ENCODE data around the gene TMEM208. TPM values are rescaled to one million over a fixed set of nuclear protein-coding genes. Genes with fewer than 3 reads are reported as not detected.

The TMEM208 gene
- total and polyA plus RNA-seq, 2 of the 13 experiments (the other 11 are each of a cell fraction or from before 2014, with no cell fraction given) = 58.8 to 72.9 TPM

DNA sequence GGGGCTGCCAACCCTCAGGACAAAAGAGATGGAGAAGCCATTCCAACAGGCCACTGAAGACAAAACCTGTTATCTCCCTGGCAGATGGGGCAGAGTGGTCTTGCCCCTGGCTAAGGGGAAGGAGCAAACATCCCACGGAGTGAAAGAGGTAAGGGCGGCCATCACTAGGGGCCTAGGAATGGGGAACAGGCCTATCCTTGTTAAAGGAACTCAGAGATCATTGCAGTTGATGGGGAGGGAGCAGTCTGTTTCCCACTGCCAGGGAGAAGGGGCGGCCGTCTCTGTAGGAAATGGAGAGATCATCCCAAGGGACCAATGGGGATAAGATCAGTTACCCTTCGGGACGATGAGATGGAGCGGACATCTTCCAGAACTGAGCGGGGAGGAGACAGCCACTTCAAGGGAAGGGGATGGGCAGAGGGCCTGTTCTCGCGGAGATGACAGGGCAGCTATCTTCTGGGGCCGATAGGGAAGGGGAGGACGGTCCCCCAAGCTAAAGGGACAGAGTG, 581 bp upstream of the TMEM208 start (continued):
- TF ChIP-seq, protein P1, sequence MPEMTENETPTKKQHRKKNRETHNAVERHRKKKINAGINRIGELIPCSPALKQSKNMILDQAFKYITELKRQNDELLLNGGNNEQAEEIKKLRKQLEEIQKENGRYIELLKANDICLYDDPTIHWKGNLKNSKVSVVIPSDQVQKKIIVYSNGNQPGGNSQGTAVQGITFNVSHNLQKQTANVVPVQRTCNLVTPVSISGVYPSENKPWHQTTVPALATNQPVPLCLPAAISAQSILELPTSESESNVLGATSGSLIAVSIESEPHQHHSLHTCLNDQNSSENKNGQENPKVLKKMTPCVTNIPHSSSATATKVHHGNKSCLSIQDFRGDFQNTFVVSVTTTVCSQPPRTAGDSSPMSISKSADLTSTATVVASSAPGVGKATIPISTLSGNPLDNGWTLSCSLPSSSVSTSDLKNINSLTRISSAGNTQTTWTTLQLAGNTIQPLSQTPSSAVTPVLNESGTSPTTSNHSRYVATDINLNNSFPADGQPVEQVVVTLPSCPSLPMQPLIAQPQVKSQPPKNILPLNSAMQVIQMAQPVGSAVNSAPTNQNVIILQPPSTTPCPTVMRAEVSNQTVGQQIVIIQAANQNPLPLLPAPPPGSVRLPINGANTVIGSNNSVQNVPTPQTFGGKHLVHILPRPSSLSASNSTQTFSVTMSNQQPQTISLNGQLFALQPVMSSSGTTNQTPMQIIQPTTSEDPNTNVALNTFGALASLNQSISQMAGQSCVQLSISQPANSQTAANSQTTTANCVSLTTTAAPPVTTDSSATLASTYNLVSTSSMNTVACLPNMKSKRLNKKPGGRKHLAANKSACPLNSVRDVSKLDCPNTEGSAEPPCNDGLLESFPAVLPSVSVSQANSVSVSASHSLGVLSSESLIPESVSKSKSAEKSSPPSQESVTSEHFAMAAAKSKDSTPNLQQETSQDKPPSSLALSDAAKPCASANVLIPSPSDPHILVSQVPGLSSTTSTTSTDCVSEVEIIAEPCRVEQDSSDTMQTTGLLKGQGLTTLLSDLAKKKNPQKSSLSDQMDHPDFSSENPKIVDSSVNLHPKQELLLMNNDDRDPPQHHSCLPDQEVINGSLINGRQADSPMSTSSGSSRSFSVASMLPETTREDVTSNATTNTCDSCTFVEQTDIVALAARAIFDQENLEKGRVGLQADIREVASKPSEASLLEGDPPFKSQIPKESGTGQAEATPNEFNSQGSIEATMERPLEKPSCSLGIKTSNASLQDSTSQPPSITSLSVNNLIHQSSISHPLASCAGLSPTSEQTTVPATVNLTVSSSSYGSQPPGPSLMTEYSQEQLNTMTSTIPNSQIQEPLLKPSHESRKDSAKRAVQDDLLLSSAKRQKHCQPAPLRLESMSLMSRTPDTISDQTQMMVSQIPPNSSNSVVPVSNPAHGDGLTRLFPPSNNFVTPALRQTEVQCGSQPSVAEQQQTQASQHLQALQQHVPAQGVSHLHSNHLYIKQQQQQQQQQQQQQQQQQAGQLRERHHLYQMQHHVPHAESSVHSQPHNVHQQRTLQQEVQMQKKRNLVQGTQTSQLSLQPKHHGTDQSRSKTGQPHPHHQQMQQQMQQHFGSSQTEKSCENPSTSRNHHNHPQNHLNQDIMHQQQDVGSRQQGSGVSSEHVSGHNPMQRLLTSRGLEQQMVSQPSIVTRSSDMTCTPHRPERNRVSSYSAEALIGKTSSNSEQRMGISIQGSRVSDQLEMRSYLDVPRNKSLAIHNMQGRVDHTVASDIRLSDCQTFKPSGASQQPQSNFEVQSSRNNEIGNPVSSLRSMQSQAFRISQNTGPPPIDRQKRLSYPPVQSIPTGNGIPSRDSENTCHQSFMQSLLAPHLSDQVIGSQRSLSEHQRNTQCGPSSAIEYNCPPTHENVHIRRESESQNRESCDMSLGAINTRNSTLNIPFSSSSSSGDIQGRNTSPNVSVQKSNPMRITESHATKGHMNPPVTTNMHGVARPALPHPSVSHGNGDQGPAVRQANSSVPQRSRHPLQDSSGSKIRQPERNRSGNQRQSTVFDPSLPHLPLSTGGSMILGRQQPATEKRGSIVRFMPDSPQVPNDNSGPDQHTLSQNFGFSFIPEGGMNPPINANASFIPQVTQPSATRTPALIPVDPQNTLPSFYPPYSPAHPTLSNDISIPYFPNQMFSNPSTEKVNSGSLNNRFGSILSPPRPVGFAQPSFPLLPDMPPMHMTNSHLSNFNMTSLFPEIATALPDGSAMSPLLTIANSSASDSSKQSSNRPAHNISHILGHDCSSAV (CRISPR knock-in tag; IDR thresholded peaks at IDR 0.05; ENCODE audit: borderline replicate concordance) = no peak
- TF ChIP-seq CC2D1A (CRISPR knock-in tag; IDR thresholded peaks at IDR 0.05) = no peak
- no peak for TF ChIP-seq ZNF468 (CRISPR knock-in tag; IDR thresholded peaks at IDR 0.05)
- peak; percentile 78; the same call in 1 of the 2 replicates for TF ChIP-seq ZNF253 (CRISPR knock-in tag; IDR thresholded peaks at IDR 0.05; ENCODE audit: borderline replicate concordance)
- TF ChIP-seq ZNF724P (CRISPR knock-in tag; IDR thresholded peaks at IDR 0.05; ENCODE audit: borderline replicate concordance) = 0 out of 2 replicates have a peak, but pooled peaks have one; percentile 38
- TF ChIP-seq PAX8 (CRISPR knock-in tag; IDR thresholded peaks at IDR 0.05; ENCODE audit: borderline replicate concordance) = no peak
- no peak for TF ChIP-seq ZNF616 (CRISPR knock-in tag; IDR thresholded peaks at IDR 0.05; ENCODE audit: low read depth)
- no peak for TF ChIP-seq ZMAT3 (CRISPR knock-in tag; conservative IDR thresholded peaks at IDR 0.05)
- 0 out of 2 replicates have a peak, but pooled peaks have one; percentile 24 for TF ChIP-seq ZNF564 (CRISPR knock-in tag; IDR thresholded peaks at IDR 0.05)
- TF ChIP-seq, protein P2, sequence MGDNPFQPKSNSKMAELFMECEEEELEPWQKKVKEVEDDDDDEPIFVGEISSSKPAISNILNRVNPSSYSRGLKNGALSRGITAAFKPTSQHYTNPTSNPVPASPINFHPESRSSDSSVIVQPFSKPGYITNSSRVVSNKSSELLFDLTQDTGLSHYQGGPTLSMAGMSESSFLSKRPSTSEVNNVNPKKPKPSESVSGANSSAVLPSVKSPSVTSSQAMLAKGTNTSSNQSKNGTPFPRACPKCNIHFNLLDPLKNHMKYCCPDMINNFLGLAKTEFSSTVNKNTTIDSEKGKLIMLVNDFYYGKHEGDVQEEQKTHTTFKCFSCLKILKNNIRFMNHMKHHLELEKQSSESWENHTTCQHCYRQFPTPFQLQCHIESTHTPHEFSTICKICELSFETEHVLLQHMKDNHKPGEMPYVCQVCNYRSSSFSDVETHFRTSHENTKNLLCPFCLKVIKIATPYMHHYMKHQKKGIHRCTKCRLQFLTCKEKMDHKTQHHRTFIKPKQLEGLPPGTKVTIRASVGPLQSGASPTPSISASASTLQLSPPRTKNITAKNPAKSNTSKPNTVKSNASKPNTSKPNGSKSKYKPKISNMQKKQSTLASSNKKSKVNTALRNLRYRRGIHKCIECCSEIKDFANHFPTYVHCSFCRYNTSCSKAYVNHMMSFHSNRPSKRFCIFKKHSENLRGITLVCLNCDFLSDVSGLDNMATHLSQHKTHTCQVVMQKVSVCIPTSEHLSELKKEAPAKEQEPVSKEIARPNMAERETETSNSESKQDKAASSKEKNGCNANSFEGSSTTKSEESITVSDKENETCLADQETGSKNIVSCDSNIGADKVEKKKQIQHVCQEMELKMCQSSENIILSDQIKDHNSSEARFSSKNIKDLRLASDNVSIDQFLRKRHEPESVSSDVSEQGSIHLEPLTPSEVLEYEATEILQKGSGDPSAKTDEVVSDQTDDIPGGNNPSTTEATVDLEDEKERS (CRISPR knock-in tag; IDR thresholded peaks at IDR 0.05) = no peak; the same call in 1 of the 2 replicates
- 0 out of 2 replicates have a peak, but pooled peaks have one; percentile 17 for TF ChIP-seq ZFP41 (CRISPR knock-in tag; IDR thresholded peaks at IDR 0.05; ENCODE audit: borderline replicate concordance)
- TF ChIP-seq ZNF879 (CRISPR knock-in tag; IDR thresholded peaks at IDR 0.05) = no peak
- TF ChIP-seq ZNF720 (CRISPR knock-in tag; IDR thresholded peaks at IDR 0.05) = no peak
- TF ChIP-seq KLF15 (CRISPR knock-in tag; IDR thresholded peaks at IDR 0.05; ENCODE audit: borderline replicate concordance) = no peak
- TF ChIP-seq ZNF749 (CRISPR knock-in tag; IDR thresholded peaks at IDR 0.05; ENCODE audit: borderline replicate concordance) = peak; percentile 86; the same call in 1 of the 2 replicates
- TF ChIP-seq, protein P3, sequence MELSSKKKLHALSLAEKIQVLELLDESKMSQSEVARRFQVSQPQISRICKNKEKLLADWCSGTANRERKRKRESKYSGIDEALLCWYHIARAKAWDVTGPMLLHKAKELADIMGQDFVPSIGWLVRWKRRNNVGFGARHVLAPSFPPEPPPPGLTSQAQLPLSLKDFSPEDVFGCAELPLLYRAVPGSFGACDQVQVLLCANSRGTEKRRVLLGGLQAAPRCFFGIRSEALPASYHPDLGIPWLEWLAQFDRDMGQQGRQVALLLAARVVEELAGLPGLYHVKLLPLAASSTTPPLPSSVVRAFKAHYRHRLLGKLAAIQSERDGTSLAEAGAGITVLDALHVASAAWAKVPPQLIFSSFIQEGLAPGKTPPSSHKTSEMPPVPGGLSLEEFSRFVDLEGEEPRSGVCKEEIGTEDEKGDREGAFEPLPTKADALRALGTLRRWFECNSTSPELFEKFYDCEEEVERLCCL (CRISPR knock-in tag; IDR thresholded peaks at IDR 0.05; ENCODE audit: borderline replicate concordance) = peak; percentile 24; the same call in 1 of the 2 replicates
- no peak for TF ChIP-seq ADNP (CRISPR knock-in tag; IDR thresholded peaks at IDR 0.05)

Measured in HepG2 (cell line).